HepG2 (cell line): Measurements from ENCODE around the gene CRHR1. TPM values are rescaled to one million over a fixed set of nuclear protein-coding genes. Genes with fewer than 3 reads are reported as not detected.

Experiments used
- CREM ChIP-seq, 2 experiments: sonication (generic) in 1 of 2; formaldehyde crosslinking in 1 of 2; IDR thresholded peaks; 2 replicates each; pipeline versions ENCODE4 v1.4.0 to v1.6.1; 2016 to 2020; ENCODE audit warnings: antibody characterized with exemption in 1 of 2, mild to moderate bottlenecking in 1 of 2, missing genetic modification reagents in 1 of 2
- GTF2F1 ChIP-seq: fragments of 150-350 bp; IDR thresholded peaks from 2 replicates; pipeline ENCODE4 v1.6.1; 2014; ENCODE audit warnings: low read length
- HDAC2 ChIP-seq: sonication (generic); formaldehyde crosslinking; IDR thresholded peaks from 2 replicates; pipeline ENCODE4 v1.4.0; 2020; ENCODE audit warnings: missing genetic modification reagents
- RAD51 ChIP-seq: fragments of 450-650 bp; IDR thresholded peaks from 2 replicates; pipeline ENCODE4 v1.6.1; 2016; ENCODE audit warnings: borderline replicate concordance
- RXRB ChIP-seq: IDR thresholded peaks from 2 replicates; pipeline ENCODE4 v1.6.1; 2016; ENCODE audit warnings: borderline replicate concordance, missing genetic modification reagents, missing compliant biosample characterization
- ZNF746 ChIP-seq: sonication (generic); formaldehyde crosslinking; IDR thresholded peaks from 2 replicates; pipeline ENCODE4 v1.8.0; 2022; ENCODE audit warnings: mild to moderate bottlenecking, missing genetic modification reagents
- polyA plus RNA-seq, 8 experiments: library from polyadenylated mRNA; depleted of rRNA in 3 of 8; stranded (reverse) in 7 of 8; unstranded in 1 of 8; fragments of >200 nt; fragmentation: Illumina TruSeq in 4 of 8; extraction: Trizol in 4 of 8; gene quantifications; 2 replicates each; pipeline versions ENCODE4 v1.2.1 to v1.2.3, GENCODE V29; 2011 to 2016; ENCODE audit warnings: low read depth in 4 of 8, missing spikeins in 1 of 8, mixed read lengths in 1 of 8; ENCODE audit not compliant: insufficient read depth in 1 of 8
- total RNA-seq, 5 experiments: library from RNA; depleted of rRNA; stranded (reverse); fragments of >200 nt; fragmentation: Illumina TruSeq; extraction: Trizol; gene quantifications; 2 replicates each; pipeline ENCODE4 v1.2.3, GENCODE V29; 2016; ENCODE audit warnings: low read depth in 1 of 5
- TF ChIP-seq, protein P1 (sequence below), 2 experiments: sonication (generic) in 1 of 2; formaldehyde crosslinking in 1 of 2; IDR thresholded peaks; 2 replicates each; pipeline versions ENCODE4 v1.6.1 to v1.9.0; 2014 to 2022; ENCODE audit warnings: antibody characterized with exemption in 1 of 2, borderline replicate concordance in 1 of 2, inconsistent platforms in 1 of 2, low read depth in 1 of 2, missing genetic modification reagents in 1 of 2
- TF ChIP-seq, protein P2 (sequence below): sonication (generic); formaldehyde crosslinking; IDR thresholded peaks from 2 replicates; pipeline ENCODE4 v1.5.0; 2020; ENCODE audit warnings: mild to moderate bottlenecking, missing genetic modification reagents, borderline replicate concordance

Gene CRHR1
- total and polyA plus RNA-seq, 2 of the 13 experiments (the other 11 are each of a cell fraction or from before 2014, with no cell fraction given), result not detected

GRCh38 chr17:45750779-45751440 is 33.2 kb upstream of the CRHR1 start (continued):
- TF ChIP-seq, protein P1, sequence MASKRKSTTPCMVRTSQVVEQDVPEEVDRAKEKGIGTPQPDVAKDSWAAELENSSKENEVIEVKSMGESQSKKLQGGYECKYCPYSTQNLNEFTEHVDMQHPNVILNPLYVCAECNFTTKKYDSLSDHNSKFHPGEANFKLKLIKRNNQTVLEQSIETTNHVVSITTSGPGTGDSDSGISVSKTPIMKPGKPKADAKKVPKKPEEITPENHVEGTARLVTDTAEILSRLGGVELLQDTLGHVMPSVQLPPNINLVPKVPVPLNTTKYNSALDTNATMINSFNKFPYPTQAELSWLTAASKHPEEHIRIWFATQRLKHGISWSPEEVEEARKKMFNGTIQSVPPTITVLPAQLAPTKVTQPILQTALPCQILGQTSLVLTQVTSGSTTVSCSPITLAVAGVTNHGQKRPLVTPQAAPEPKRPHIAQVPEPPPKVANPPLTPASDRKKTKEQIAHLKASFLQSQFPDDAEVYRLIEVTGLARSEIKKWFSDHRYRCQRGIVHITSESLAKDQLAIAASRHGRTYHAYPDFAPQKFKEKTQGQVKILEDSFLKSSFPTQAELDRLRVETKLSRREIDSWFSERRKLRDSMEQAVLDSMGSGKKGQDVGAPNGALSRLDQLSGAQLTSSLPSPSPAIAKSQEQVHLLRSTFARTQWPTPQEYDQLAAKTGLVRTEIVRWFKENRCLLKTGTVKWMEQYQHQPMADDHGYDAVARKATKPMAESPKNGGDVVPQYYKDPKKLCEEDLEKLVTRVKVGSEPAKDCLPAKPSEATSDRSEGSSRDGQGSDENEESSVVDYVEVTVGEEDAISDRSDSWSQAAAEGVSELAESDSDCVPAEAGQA (IDR thresholded peaks at IDR 0.05; ENCODE audit: low read depth), result no peak
- TF ChIP-seq, protein P1 (CRISPR knock-in tag; IDR thresholded peaks at IDR 0.05; ENCODE audit: borderline replicate concordance), result no peak
- no peak for TF ChIP-seq GTF2F1
- no peak for TF ChIP-seq ZNF746 (CRISPR knock-in tag)
- TF ChIP-seq RAD51, result no peak
- TF ChIP-seq HDAC2 (CRISPR knock-in tag), result no peak
- TF ChIP-seq, protein P2, sequence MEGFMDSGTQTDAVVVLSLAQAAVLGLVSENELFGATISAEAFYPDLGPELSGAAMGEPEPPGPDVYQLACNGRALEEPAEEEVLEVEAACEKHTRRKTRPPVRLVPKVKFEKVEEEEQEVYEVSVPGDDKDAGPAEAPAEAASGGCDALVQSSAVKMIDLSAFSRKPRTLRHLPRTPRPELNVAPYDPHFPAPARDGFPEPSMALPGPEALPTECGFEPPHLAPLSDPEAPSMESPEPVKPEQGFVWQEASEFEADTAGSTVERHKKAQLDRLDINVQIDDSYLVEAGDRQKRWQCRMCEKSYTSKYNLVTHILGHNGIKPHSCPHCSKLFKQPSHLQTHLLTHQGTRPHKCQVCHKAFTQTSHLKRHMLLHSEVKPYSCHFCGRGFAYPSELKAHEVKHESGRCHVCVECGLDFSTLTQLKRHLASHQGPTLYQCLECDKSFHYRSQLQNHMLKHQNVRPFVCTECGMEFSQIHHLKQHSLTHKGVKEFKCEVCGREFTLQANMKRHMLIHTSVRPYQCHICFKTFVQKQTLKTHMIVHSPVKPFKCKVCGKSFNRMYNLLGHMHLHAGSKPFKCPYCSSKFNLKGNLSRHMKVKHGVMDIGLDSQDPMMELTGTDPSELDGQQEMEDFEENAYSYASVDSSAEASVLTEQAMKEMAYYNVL (CRISPR knock-in tag), result no peak
- no peak for TF ChIP-seq RXRB
- TF ChIP-seq CREM (IDR thresholded peaks at IDR 0.05), result no peak
- no peak for TF ChIP-seq CREM (CRISPR knock-in tag; IDR thresholded peaks at IDR 0.05)
